Measurements from ENCODE around the gene SPTAN1.
"Not testable (repeated sequence)": the region's sequence is repeated elsewhere in the genome, so short reads cannot be mapped to it uniquely, and the experiment has no call there.

SPTAN1 gene

GRCh38 chr9:128553728-128554127 lies 1.3 kb downstream of the SPTAN1 start:
- no peak for DNase-seq

GRCh38 chr9:128554155-128554862 lies 1.9 kb downstream of the SPTAN1 start:
- DNase-seq, result no peak

GRCh38 chr9:128555180-128555721 lies 2.9 kb downstream of the SPTAN1 start:
- DNase-seq, result no peak

GRCh38 chr9:128556276-128556675 lies 3.9 kb downstream of the SPTAN1 start:
- DNase-seq, result no peak

- DNase-seq, result no peak
Observed at GRCh38 chr9:128556926-128557634, 4.7 kb downstream of the SPTAN1 start.

GRCh38 chr9:128558431-128559310 lies 6.3 kb downstream of the SPTAN1 start:
- peak in 1 of 2 donors; percentile 45 for DNase-seq

GRCh38 chr9:128565578-128565977 lies 13.2 kb downstream of the SPTAN1 start:
- no peak for DNase-seq

- no peak for DNase-seq
Observed at GRCh38 chr9:128568470-128569078, 16.2 kb downstream of the SPTAN1 start.

GRCh38 chr9:128575469-128575868 lies 23.1 kb downstream of the SPTAN1 start:
- no peak for DNase-seq

GRCh38 chr9:128575916-128576315 lies 23.5 kb downstream of the SPTAN1 start:
- DNase-seq, result no peak

GRCh38 chr9:128577206-128577605 lies 24.8 kb downstream of the SPTAN1 start:
- DNase-seq, result no peak

- no peak for DNase-seq
Observed at GRCh38 chr9:128579194-128579593, 26.8 kb downstream of the SPTAN1 start.

- DNase-seq, result no peak
Observed at GRCh38 chr9:128580731-128581130, 28.3 kb downstream of the SPTAN1 start.

GRCh38 chr9:128585155-128585554 lies 32.8 kb downstream of the SPTAN1 start:
- DNase-seq, result not testable (repeated sequence)

GRCh38 chr9:128586934-128587333 lies 34.5 kb downstream of the SPTAN1 start:
- DNase-seq, result not testable (repeated sequence)

GRCh38 chr9:128587453-128587852 lies 35.1 kb downstream of the SPTAN1 start:
- DNase-seq, result peak; percentile 42 to 52

- no peak for DNase-seq
Observed at GRCh38 chr9:128588581-128589233, 36.3 kb downstream of the SPTAN1 start.

- no peak for DNase-seq
Observed at GRCh38 chr9:128593039-128593438, 40.7 kb downstream of the SPTAN1 start.

GRCh38 chr9:128593856-128594255 lies 41.5 kb downstream of the SPTAN1 start:
- DNase-seq, result no peak

GRCh38 chr9:128595471-128595870 lies 43.1 kb downstream of the SPTAN1 start:
- no peak for DNase-seq

GRCh38 chr9:128600099-128600498 lies 47.7 kb downstream of the SPTAN1 start:
- no peak for DNase-seq

- DNase-seq, result no peak
Observed at GRCh38 chr9:128603697-128604096, 51.3 kb downstream of the SPTAN1 start.
